Common myeloid progenitor, CD34-positive (primary cell): ENCODE data around the gene GTF2IRD2.
"Not testable (repeated sequence)": the region's sequence is repeated elsewhere in the genome, so short reads cannot be mapped to it uniquely, and the experiment has no call there.

Experiments
- CTCF ChIA-PET: fragments of 350-600 bp; sonication (Branson Sonifier 250); formaldehyde crosslinking; loops from one replicate; lab custom pipeline; 2021; ENCODE audit warnings: antibody characterized with exemption; lab: Charles Lee
- POLR2A ChIA-PET: fragments of 350-600 bp; sonication (Branson Sonifier 250); formaldehyde crosslinking; loops from one replicate; lab custom pipeline; 2021; ENCODE audit warnings: antibody characterized with exemption; lab: Charles Lee
- DNase-seq, 3 donors: peaks; one replicate each; pipeline versions ENCODE4 v3.0.0 to v3.0.0-alpha.2; 2013
- H3K27ac ChIP-seq, 2 experiments: 1 replicate in 1 of 2; 2 replicates in 1 of 2; pipeline ENCODE4 v1.7.0; 2013; ENCODE audit warnings: inconsistent platforms in 2 of 2, low read length in 2 of 2, mild to moderate bottlenecking in 2 of 2, low read depth in 1 of 2, moderate library complexity in 1 of 2; ENCODE audit not compliant: severe bottlenecking in 2 of 2, insufficient read depth in 1 of 2, poor library complexity in 1 of 2
- H3K27me3 ChIP-seq, 5 experiments: replicated peaks in 2 of 5; 1 replicate in 3 of 5; 2 replicates in 2 of 5; pipeline versions ENCODE4 v1.6.1 to v1.7.0; 2013; ENCODE audit warnings: low read length in 4 of 5, mild to moderate bottlenecking in 2 of 5, moderate library complexity in 2 of 5, inconsistent platforms in 1 of 5; ENCODE audit not compliant: insufficient read depth in 5 of 5, control insufficient read depth in 4 of 5
- H3K36me3 ChIP-seq, 4 experiments: 1 replicate in 2 of 4; 2 replicates in 2 of 4; pipeline versions ENCODE4 v1.6.1 to v1.7.0; 2013; ENCODE audit warnings: low read length in 3 of 4, control low read depth in 1 of 4, mild to moderate bottlenecking in 1 of 4; ENCODE audit not compliant: control insufficient read depth in 4 of 4, insufficient read depth in 4 of 4
- H3K4me1 ChIP-seq, 4 experiments: 1 replicate in 3 of 4; 2 replicates in 1 of 4; pipeline versions ENCODE4 v1.6.1 to v1.7.1; 2013; ENCODE audit warnings: low read length in 3 of 4, mild to moderate bottlenecking in 3 of 4, control low read depth in 1 of 4, inconsistent platforms in 1 of 4, moderate library complexity in 1 of 4; ENCODE audit not compliant: control insufficient read depth in 4 of 4, insufficient read depth in 4 of 4; ENCODE audit errors: control extremely low read depth in 1 of 4
- H3K4me3 ChIP-seq, 7 experiments: 1 replicate in 4 of 7; 2 replicates in 3 of 7; pipeline versions ENCODE4 v1.5.1 to v1.7.0; 2013; ENCODE audit warnings: mild to moderate bottlenecking in 7 of 7, low read length in 6 of 7, moderate library complexity in 6 of 7, inconsistent platforms in 2 of 7, low read depth in 2 of 7, control low read depth in 1 of 7; ENCODE audit not compliant: insufficient read depth in 4 of 7, control insufficient read depth in 1 of 7; ENCODE audit errors: extremely low read depth in 1 of 7
- H3K9me3 ChIP-seq, 5 experiments: 1 replicate in 4 of 5; 2 replicates in 1 of 5; pipeline versions ENCODE4 v1.6.1 to v1.7.1; 2013; ENCODE audit warnings: low read length in 4 of 5, mild to moderate bottlenecking in 2 of 5, inconsistent platforms in 1 of 5, low read depth in 1 of 5, moderate library complexity in 1 of 5; ENCODE audit not compliant: control insufficient read depth in 4 of 5, insufficient read depth in 2 of 5; ENCODE audit errors: control extremely low read depth in 1 of 5
- WGBS: methylation state at CpG from one replicate; pipeline ENCODE4 v1.1.5; 2013; ENCODE audit not compliant: insufficient coverage; 5-methylcytosine and 5-hydroxymethylcytosine counted together

The GTF2IRD2 gene

GRCh38 chr7:74820146-74820805 lies 31.1 kb downstream of the GTF2IRD2 start:
- H3K27me3 ChIP-seq, DNase-seq, POLR2A ChIA-PET, H3K27ac ChIP-seq, CTCF ChIA-PET, H3K4me3 ChIP-seq, H3K36me3 ChIP-seq, H3K4me1 ChIP-seq, H3K9me3 ChIP-seq: not testable (repeated sequence)
- WGBS, result no CpG with 5 or more reads among the region's 23 CpGs

GRCh38 chr7:74815882-74816281 lies 35.5 kb downstream of the GTF2IRD2 start:
- POLR2A ChIA-PET, H3K36me3 ChIP-seq, DNase-seq, H3K4me3 ChIP-seq, CTCF ChIA-PET, H3K4me1 ChIP-seq, H3K27ac ChIP-seq, H3K9me3 ChIP-seq, H3K27me3 ChIP-seq: not testable (repeated sequence)
- WGBS, result no CpG with 5 or more reads among the region's 3 CpGs

GRCh38 chr7:74798644-74799043 lies 52.8 kb downstream of the GTF2IRD2 start:
- H3K4me3 ChIP-seq, POLR2A ChIA-PET: not testable (repeated sequence)
- WGBS, result no CpG with 5 or more reads among the region's 4 CpGs

GRCh38 chr7:74797848-74798622 lies 53.4 kb downstream of the GTF2IRD2 start:
- POLR2A ChIA-PET, H3K27ac ChIP-seq, H3K4me3 ChIP-seq, CTCF ChIA-PET, DNase-seq, H3K4me1 ChIP-seq, H3K9me3 ChIP-seq, H3K36me3 ChIP-seq, H3K27me3 ChIP-seq: not testable (repeated sequence)
- WGBS, result no CpG with 5 or more reads among the region's 27 CpGs

More at GRCh38 chr7:74798644-74799043, 52.8 kb downstream of the GTF2IRD2 start:
- H3K36me3 ChIP-seq, H3K4me1 ChIP-seq, DNase-seq, H3K27me3 ChIP-seq, H3K27ac ChIP-seq, CTCF ChIA-PET, H3K9me3 ChIP-seq: not testable (repeated sequence)

- WGBS, result no CpG with 5 or more reads among the region's 24 CpGs
- H3K27ac ChIP-seq, H3K4me1 ChIP-seq, DNase-seq, H3K36me3 ChIP-seq, POLR2A ChIA-PET, H3K27me3 ChIP-seq, H3K9me3 ChIP-seq, H3K4me3 ChIP-seq, CTCF ChIA-PET: not testable (repeated sequence)
These were observed 62.1 kb downstream of the GTF2IRD2 start for GRCh38 chr7:74789200-74789736.

GRCh38 chr7:74788369-74789150 lies 62.8 kb downstream of the GTF2IRD2 start:
- CTCF ChIA-PET, H3K4me1 ChIP-seq, H3K27me3 ChIP-seq, H3K9me3 ChIP-seq, POLR2A ChIA-PET, H3K27ac ChIP-seq, H3K36me3 ChIP-seq: not testable (repeated sequence)
- H3K4me3 ChIP-seq, result peak overlapping the region in 2 of 7 experiments; percentile 36 to 48
- WGBS, result 0% methylated on average over 1 of the region's 82 CpGs
- DNase-seq, result peak; percentile 82 to 84 (median 83)
